IMR-90 (cell line): Measurements from ENCODE around the gene AGXT. TPM values are rescaled to one million over a fixed set of nuclear protein-coding genes. Genes with fewer than 3 reads are reported as not detected.

ENCODE experiments used
- ATAC-seq: fragments of 200-7000 bp; cut with Tn5 transposase; 2 replicates; pipeline ENCODE4 v1.9.1; 2020; ENCODE audit warnings: low read depth, mild to moderate bottlenecking, moderate library complexity
- BruUV-seq: library from RNA; stranded (reverse); fragments of 400-500 nt; replicated peaks from 2 replicates; lab custom pipeline; 2021; lab: Mats Ljungman, UMichigan
- CTCF ChIA-PET: fragments of 300-600 bp; formaldehyde crosslinking; extraction: SDS; loops from one replicate; lab custom pipeline; 2021; ENCODE audit warnings: antibody characterized with exemption; lab: Yijun Ruan, JAX
- POLR2A ChIA-PET: fragments of 300-600 bp; sonication (Branson Sonifier 250); formaldehyde crosslinking; loops from one replicate; lab custom pipeline; 2022; ENCODE audit warnings: antibody characterized with exemption; ENCODE audit not compliant: unreplicated experiment; lab: Charles Lee
- DNase-seq: peaks from one replicate; pipeline ENCODE4 v3.0.0; 2013
- H2AFZ ChIP-seq: replicated peaks from 2 replicates; pipeline ENCODE3; 2013; ENCODE audit warnings: low read length, mild to moderate bottlenecking; ENCODE audit not compliant: poor library complexity
- H2AK5ac ChIP-seq: 2 replicates; pipeline ENCODE4 v1.6.1; 2013; ENCODE audit warnings: low read depth, low read length, inconsistent platforms
- H2AK9ac ChIP-seq: replicated peaks from 2 replicates; pipeline ENCODE3; 2013; ENCODE audit warnings: mild to moderate bottlenecking, low read depth, low read length, moderate library complexity; ENCODE audit not compliant: poor library complexity
- H2BK120ac ChIP-seq: 2 replicates; pipeline ENCODE4 v1.6.1; 2013; ENCODE audit warnings: low read depth, low read length, inconsistent platforms
- H2BK15ac ChIP-seq: 3 replicates; pipeline ENCODE4 v1.6.1; 2013; ENCODE audit warnings: low read depth, low read length, inconsistent platforms
- H2BK20ac ChIP-seq: 2 replicates; pipeline ENCODE4 v1.6.1; 2013; ENCODE audit warnings: low read depth, mild to moderate bottlenecking, inconsistent platforms, low read length, moderate library complexity
- H2BK5ac ChIP-seq: 2 replicates; pipeline ENCODE4 v1.6.1; 2013; ENCODE audit warnings: mild to moderate bottlenecking, low read depth, low read length, inconsistent platforms; ENCODE audit not compliant: poor library complexity, severe bottlenecking
- H3K14ac ChIP-seq: replicated peaks from 2 replicates; pipeline ENCODE4 v1.6.1; 2013; ENCODE audit warnings: low read depth, low read length, inconsistent platforms
- H3K18ac ChIP-seq: 2 replicates; pipeline ENCODE4 v1.6.1; 2013; ENCODE audit warnings: low read depth, low read length, control low read depth
- H3K23ac ChIP-seq: 2 replicates; pipeline ENCODE4 v1.6.1; 2013; ENCODE audit warnings: low read depth, low read length, inconsistent platforms
- H3K27ac ChIP-seq: 2 replicates; pipeline ENCODE4 v1.5.1; 2013; ENCODE audit warnings: mild to moderate bottlenecking, control low read depth, low read length; ENCODE audit not compliant: insufficient read depth
- H3K27me3 ChIP-seq: 2 replicates; pipeline ENCODE4 v1.6.1; 2013; ENCODE audit warnings: low read length; ENCODE audit not compliant: control insufficient read depth, insufficient read depth
- H3K36me3 ChIP-seq: 2 replicates; pipeline ENCODE4 v1.6.1; 2013; ENCODE audit warnings: low read length, mixed read lengths; ENCODE audit not compliant: control insufficient read depth, insufficient read depth
- H3K4ac ChIP-seq: 2 replicates; pipeline ENCODE4 v1.6.1; 2013; ENCODE audit warnings: low read depth, low read length, inconsistent platforms
- H3K4me1 ChIP-seq: 2 replicates; pipeline ENCODE4 v1.6.1; 2013; ENCODE audit warnings: low read length, mixed read lengths; ENCODE audit not compliant: control insufficient read depth, insufficient read depth
- H3K4me2 ChIP-seq: 2 replicates; pipeline ENCODE4 v1.6.1; 2013; ENCODE audit warnings: low read depth, mild to moderate bottlenecking, control low read depth, low read length, moderate library complexity
- H3K4me3 ChIP-seq: 2 replicates; pipeline ENCODE4 v1.5.1; 2013; ENCODE audit warnings: low read depth, mild to moderate bottlenecking, control low read depth, low read length, moderate library complexity; ENCODE audit not compliant: insufficient read depth
- H3K56ac ChIP-seq: 2 replicates; pipeline ENCODE4 v1.6.1; 2013; ENCODE audit warnings: low read length, inconsistent platforms; ENCODE audit not compliant: insufficient read depth; ENCODE audit errors: extremely low read depth
- H3K79me1 ChIP-seq, 2 experiments: 2 replicates each; pipeline ENCODE4 v1.6.1; 2013; ENCODE audit warnings: low read length in 2 of 2, inconsistent platforms in 1 of 2, low read depth in 1 of 2
- H3K9ac ChIP-seq: 2 replicates; pipeline ENCODE4 v1.6.1; 2013; ENCODE audit warnings: low read depth, low read length, control low read depth
- H3K9me1 ChIP-seq: 2 replicates; pipeline ENCODE4 v1.6.1; 2013; ENCODE audit warnings: low read length, inconsistent platforms; ENCODE audit not compliant: insufficient read depth
- H3K9me3 ChIP-seq: 2 replicates; pipeline ENCODE4 v1.6.1; 2013; ENCODE audit warnings: low read length; ENCODE audit not compliant: control insufficient read depth, insufficient read depth
- H4K20me1 ChIP-seq: 2 replicates; pipeline ENCODE4 v1.6.1; 2013; ENCODE audit warnings: low read length, inconsistent platforms; ENCODE audit not compliant: insufficient read depth
- H4K5ac ChIP-seq: 2 replicates; pipeline ENCODE4 v1.6.1; 2013; ENCODE audit warnings: mild to moderate bottlenecking, low read depth, low read length, control low read depth
- H4K8ac ChIP-seq, 2 experiments: 2 replicates each; pipeline ENCODE4 v1.6.1; 2013; ENCODE audit warnings: low read depth in 2 of 2, low read length in 2 of 2, control low read depth in 1 of 2, inconsistent platforms in 1 of 2
- H4K91ac ChIP-seq: 2 replicates; pipeline ENCODE4 v1.6.1; 2013; ENCODE audit warnings: low read depth, low read length, inconsistent platforms; ENCODE audit not compliant: insufficient read depth
- NFE2L2 ChIP-seq: fragments of 150-350 bp; IDR thresholded peaks from 2 replicates; pipeline ENCODE4 v1.6.1; 2016; ENCODE audit warnings: low read depth, mild to moderate bottlenecking, low read length
- RFX5 ChIP-seq: IDR thresholded peaks from 2 replicates; pipeline ENCODE4 v1.8.0; 2012; ENCODE audit warnings: low read depth, mild to moderate bottlenecking, low read length, moderate library complexity
- WGBS, 2 experiments: methylation state at CpG; one replicate each; pipeline versions ENCODE4 v1.1.5 to v1.1.7; 2013; ENCODE audit warnings: missing lambda C conversion rate in 2 of 2; ENCODE audit not compliant: insufficient read length in 1 of 2; ENCODE audit errors: extremely low coverage in 2 of 2; 5-methylcytosine and 5-hydroxymethylcytosine counted together
- dilution Hi-C: fragments of 300-500 bp; cut with HindIII; formaldehyde crosslinking; loops from one replicate; pipeline ENCODE4 v1.14.3; 2018; ENCODE audit warnings: low sequenced_read_pairs; ENCODE audit not compliant: unreplicated experiment
- in situ Hi-C: fragments of 300-500 bp; cut with MboI; formaldehyde crosslinking; loops from 3 replicates; pipeline ENCODE4 v1.14.3; 2019; ENCODE audit warnings: low sequenced_read_pairs, inconsistent platforms, mixed read lengths
- intact Hi-C: fragments of 100-400 bp; cut with micrococcal nuclease; formaldehyde crosslinking; loops from 2 replicates; pipeline ENCODE4 v1.10.0; 2022
- polyA plus RNA-seq, 3 experiments: library from polyadenylated mRNA; depleted of rRNA; stranded (reverse); fragments of >200 nt; gene quantifications; 2 replicates each; pipeline ENCODE4 v1.2.3, GENCODE V29; 2012; ENCODE audit warnings: low replicate concordance in 1 of 3
- total RNA-seq: library from RNA; depleted of rRNA; stranded (reverse); fragments of >200 nt; gene quantifications from 2 replicates; pipeline ENCODE4 v1.2.3, GENCODE V29; 2012

Gene AGXT
- total and polyA plus RNA-seq, 2 of the 4 experiments (the other 2 are of a cell fraction) = not detected

DNA sequence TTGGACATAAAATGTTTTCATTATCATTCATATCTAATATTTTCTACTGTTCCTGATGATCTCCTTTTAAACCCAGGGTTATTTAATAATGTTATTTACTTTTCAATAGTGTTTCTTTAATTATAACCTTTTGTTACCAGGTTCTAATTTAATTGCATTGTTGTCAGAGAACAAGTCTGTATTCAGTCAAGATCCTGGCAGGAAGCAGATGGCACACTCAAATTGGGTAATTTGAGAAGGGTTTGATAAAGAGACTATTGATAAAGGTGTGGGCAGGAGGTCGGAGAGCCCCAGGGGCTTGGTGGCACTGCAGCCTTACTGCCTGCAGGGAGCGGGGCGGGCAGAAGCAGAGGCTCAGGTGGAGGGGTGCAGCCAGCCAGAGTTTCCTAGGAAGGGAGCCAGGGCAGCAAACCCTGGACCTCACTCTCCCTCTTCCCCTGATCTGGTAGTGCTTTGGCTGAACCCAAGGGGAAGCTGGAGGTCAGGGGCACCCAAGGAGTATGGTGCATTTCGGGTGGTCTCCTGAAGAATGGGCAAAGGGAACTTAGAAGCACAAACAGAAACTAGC, 46.3 kb upstream of the AGXT start:
- dilution Hi-C loops = no loop called here
- in situ Hi-C loops = no loop called here

More for the DNA sequence above, 46.3 kb upstream of the AGXT start:
- Histone ChIP-seq H2AFZ (no peak overlapping the region), H4K20me1 (no peaks in the 10 kb centered on the region), H3K23ac (no peak overlapping the region), H3K36me3 (no peaks in the 10 kb centered on the region), H2AK5ac (no peak overlapping the region), H3K4ac (no peak overlapping the region), H3K9ac (no peak overlapping the region), H3K4me1 (no peaks in the 10 kb centered on the region), H3K79me1 (no peaks in the 10 kb centered on the region), H3K27me3 (peaks cover 72% of the 10 kb centered on the region), H2BK20ac (no peak overlapping the region), H3K9me3 (peaks cover 11% of the 10 kb centered on the region), H4K91ac (no peak overlapping the region), H2AK9ac (no peak overlapping the region), H3K27ac (no peak overlapping the region), H3K18ac (no peak overlapping the region), H3K14ac (no peak overlapping the region), H3K4me2 (no peak overlapping the region), H3K56ac (no peak overlapping the region), H2BK120ac (no peak overlapping the region), H2BK5ac (no peak overlapping the region), H4K5ac (no peak overlapping the region), H4K8ac (no peak overlapping the region), H3K4me3 (no peak overlapping the region), H2BK15ac (no peak overlapping the region), H3K9me1 (no peaks in the 10 kb centered on the region)
- CTCF ChIA-PET = no interaction called here
- no CpG with 5 or more reads among the region's 4 CpGs for WGBS, 2 experiments
- no TSS peak for BruUV-seq
- DNase-seq (no peak), ATAC-seq (no peak)
- intact Hi-C loops = no loop called here
- no peak for TF ChIP-seq RFX5
- no peak for TF ChIP-seq NFE2L2
- POLR2A ChIA-PET = no interaction called here
